PC-9 (cell line): ENCODE measurements around the gene MSRB2.

ENCODE experiments used
- CTCF ChIP-seq: fragments of 200-600 bp; sonication (generic); conservative IDR thresholded peaks from 2 replicates; pipeline ENCODE4 v1.6.1; 2017; ENCODE audit warnings: mixed run types, antibody characterized with exemption, mild to moderate bottlenecking, moderate library complexity
- EZH2 ChIP-seq: fragments of 200-600 bp; sonication (generic); IDR thresholded peaks from 2 replicates; pipeline ENCODE4 v1.8.0; 2017; ENCODE audit warnings: antibody characterized with exemption, low read depth

DNA sequence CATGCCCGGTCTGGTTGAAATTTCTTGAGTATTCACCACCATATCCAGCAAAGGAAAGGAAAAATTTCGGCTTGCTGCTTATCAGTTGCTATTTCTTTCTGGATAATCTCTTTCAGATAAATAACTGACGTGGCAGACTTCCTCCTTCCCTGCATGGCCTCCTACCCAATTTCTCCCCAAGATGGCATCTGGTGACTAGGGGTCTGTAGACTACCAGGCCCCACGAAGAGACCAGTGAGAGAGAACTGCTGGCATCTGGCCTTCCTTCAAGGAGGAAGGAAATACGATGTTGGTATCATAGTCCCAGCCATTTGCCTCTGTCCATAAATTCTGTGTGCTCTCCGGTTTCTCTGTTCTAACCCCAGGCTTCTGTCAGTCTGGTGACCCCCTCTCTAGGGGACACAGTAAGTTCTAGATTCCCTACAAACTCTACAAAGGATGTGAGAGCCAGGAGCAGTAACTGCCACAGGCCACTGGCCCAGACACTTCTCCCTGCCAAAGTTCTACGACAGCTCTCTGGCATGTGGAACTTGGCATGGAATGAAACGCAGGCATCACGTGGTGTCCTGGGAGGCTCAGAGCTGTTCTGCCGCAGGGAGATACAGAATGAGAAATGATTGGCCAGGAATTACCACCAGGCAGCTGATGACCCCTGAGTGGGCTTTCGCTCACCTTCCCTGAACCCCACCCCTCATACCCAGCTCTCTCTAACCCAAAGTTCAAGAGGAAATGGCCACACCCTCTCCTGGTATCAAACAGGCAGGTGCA, 30.0 kb upstream of the MSRB2 start:
- TF ChIP-seq CTCF, result no peak
- no peak for TF ChIP-seq EZH2
